CD4-positive, alpha-beta T cell (primary cell): ENCODE measurements around the gene TYR. TPM values are rescaled to one million over a fixed set of nuclear protein-coding genes. Genes with fewer than 3 reads are reported as not detected.
"Not testable (repeated sequence)": the region's sequence is repeated elsewhere in the genome, so short reads cannot be mapped to it uniquely, and the experiment has no call there.

Experiments
- ATAC-seq: fragments of 200-7000 bp; cut with Tn5 transposase; one replicate; pipeline ENCODE4 v1.10.0; 2022; ENCODE audit warnings: mild to moderate bottlenecking; ENCODE audit not compliant: poor library complexity
- CTCF ChIA-PET: fragments of 350-600 bp; sonication (Branson Sonifier 250); formaldehyde crosslinking; loops from one replicate; lab custom pipeline; 2021; ENCODE audit warnings: antibody characterized with exemption, inconsistent platforms; lab: Charles Lee
- POLR2A ChIA-PET: fragments of 350-600 bp; sonication (Branson Sonifier 250); formaldehyde crosslinking; loops from one replicate; lab custom pipeline; 2021; ENCODE audit warnings: antibody characterized with exemption, inconsistent platforms; lab: Charles Lee
- DNase-seq, 14 experiments: peaks; one replicate each; pipeline ENCODE4 v3.0.0-alpha.2; 2013 to 2020; ENCODE audit warnings: mixed read lengths in 2 of 14
- H3K27ac ChIP-seq, 2 donors: one replicate each; pipeline versions ENCODE4 v1.5.1 to v1.7.0; 2013; ENCODE audit warnings: low read length in 2 of 2, low read depth in 1 of 2, mild to moderate bottlenecking in 1 of 2
- H3K27me3 ChIP-seq, 2 experiments: 1 replicate in 1 of 2; 2 replicates in 1 of 2; pipeline versions ENCODE4 v1.6.1 to v1.7.0; 2013; ENCODE audit warnings: low read length in 2 of 2, control low read depth in 1 of 2, mild to moderate bottlenecking in 1 of 2, moderate library complexity in 1 of 2; ENCODE audit not compliant: insufficient read depth in 2 of 2, control insufficient read depth in 1 of 2
- H3K36me3 ChIP-seq: one replicate; pipeline ENCODE4 v1.6.1; 2013; ENCODE audit warnings: low read length, control low read depth; ENCODE audit not compliant: insufficient read depth
- H3K4me1 ChIP-seq: one replicate; pipeline ENCODE4 v1.6.1; 2013; ENCODE audit warnings: low read length, control low read depth; ENCODE audit not compliant: insufficient read depth
- H3K4me3 ChIP-seq: one replicate; pipeline ENCODE4 v1.5.1; 2013; ENCODE audit warnings: mild to moderate bottlenecking, low read length, moderate library complexity
- H3K9me3 ChIP-seq, 2 experiments: 1 replicate in 1 of 2; 2 replicates in 1 of 2; pipeline versions ENCODE4 v1.6.1 to v1.7.0; 2013; ENCODE audit warnings: low read length in 2 of 2, mild to moderate bottlenecking in 2 of 2, control low read depth in 1 of 2, moderate library complexity in 1 of 2; ENCODE audit not compliant: control insufficient read depth in 1 of 2, insufficient read depth in 1 of 2
- H3K27ac Mint-ChIP-seq: one replicate; pipeline ENCODE4 v1.8.0; 2020; ENCODE audit warnings: mixed read lengths
- H3K27me3 Mint-ChIP-seq: one replicate; pipeline ENCODE4 v1.8.0; 2021; ENCODE audit warnings: mixed read lengths
- H3K36me3 Mint-ChIP-seq: one replicate; pipeline ENCODE4 v1.8.0; 2021; ENCODE audit warnings: low read depth, mixed read lengths
- H3K4me1 Mint-ChIP-seq: one replicate; pipeline ENCODE4 v1.8.0; 2021; ENCODE audit warnings: low read depth, mixed read lengths
- H3K4me3 Mint-ChIP-seq: one replicate; pipeline ENCODE4 v1.8.0; 2020; ENCODE audit warnings: mild to moderate bottlenecking, mixed read lengths
- H3K9me3 Mint-ChIP-seq: one replicate; pipeline ENCODE4 v1.8.0; 2020; ENCODE audit warnings: mixed read lengths
- CTCF ChIP-seq: fragments of 200-600 bp; IDR thresholded peaks from one replicate; pipeline ENCODE4 v1.8.0; 2022; ENCODE audit warnings: antibody characterized with exemption, mild to moderate bottlenecking
- intact Hi-C, 2 experiments: fragments of 100-400 bp; cut with DNase I in 1 of 2; cut with micrococcal nuclease in 1 of 2; formaldehyde crosslinking; loops; one replicate each; pipeline versions ENCODE4 v1.15.1 to v1.9.0; 2023 to 2025; cut with DNase I, micrococcal nuclease
- total RNA-seq, 174 experiments: library from RNA in 2 of 174; stranded (reverse) in 2 of 174; gene quantifications; one replicate each; pipeline ENCODE4 v1.2.3 and lab custom pipeline; 2021 to 2026

The TYR gene
- total RNA-seq, 2 experiments from 2014 or later: not detected

- peaks cover 2% of the 10 kb centered on the region for H3K9me3 Mint-ChIP-seq
- H3K4me1 Mint-ChIP-seq: no peaks in the 10 kb centered on the region
- H3K27ac Mint-ChIP-seq: no peak overlapping the region
- no peak overlapping the region for H3K4me3 Mint-ChIP-seq
- no peak for TF ChIP-seq CTCF
- no peaks in the 10 kb centered on the region for H3K36me3 Mint-ChIP-seq
- CTCF ChIA-PET: no interaction called here
- H3K27me3 Mint-ChIP-seq: no peaks in the 10 kb centered on the region
- DNase-seq: no peak
- no peak for ATAC-seq
- intact Hi-C loops: no loop called here
- Histone ChIP-seq H3K4me3 (no peak overlapping the region), H3K27ac (no peak overlapping the region), H3K9me3 (no peaks in the 10 kb centered on the region), H3K27me3 (no peaks in the 10 kb centered on the region), H3K36me3 (no peaks in the 10 kb centered on the region), H3K4me1 (no peaks in the 10 kb centered on the region)
- POLR2A ChIA-PET: no interaction called here
Measured at GRCh38 chr11:89267660-89268302, 90.1 kb downstream of the TYR start.

DNA sequence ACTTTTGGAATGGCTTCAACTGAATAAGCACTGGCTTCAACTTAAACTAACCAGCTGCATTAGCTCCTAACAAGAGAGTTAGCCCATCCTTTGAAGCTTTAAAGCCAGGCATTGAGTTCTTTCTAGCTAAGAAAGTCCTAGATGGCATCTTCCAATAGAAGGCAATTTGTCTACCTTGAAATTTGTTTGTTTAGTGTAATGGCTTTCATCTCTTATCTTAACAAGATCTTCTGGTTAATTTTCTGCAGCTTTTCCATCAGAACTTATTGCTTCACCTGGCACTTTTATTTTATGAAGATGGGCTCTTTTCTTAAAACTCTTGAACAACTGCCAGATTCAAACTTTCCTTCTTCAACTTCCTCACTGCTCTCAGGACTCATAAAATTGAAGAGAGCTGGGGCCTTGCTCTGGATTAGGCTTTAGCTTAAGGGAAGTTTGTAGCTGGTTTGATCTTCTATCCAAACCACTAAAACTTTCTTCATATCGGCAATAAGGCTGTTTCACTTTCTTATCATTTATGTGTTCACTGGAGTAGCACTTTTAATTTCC is 94.9 kb downstream of the TYR start:
- DNase-seq: peak in 1 of 14 experiments; percentile 1
- intact Hi-C loops, H3K27me3 ChIP-seq, H3K9me3 ChIP-seq, H3K4me3 ChIP-seq, ATAC-seq, H3K27ac Mint-ChIP-seq, H3K36me3 Mint-ChIP-seq, H3K27me3 Mint-ChIP-seq, H3K9me3 Mint-ChIP-seq, H3K4me1 ChIP-seq, H3K27ac ChIP-seq, H3K36me3 ChIP-seq, H3K4me3 Mint-ChIP-seq, POLR2A ChIA-PET, H3K4me1 Mint-ChIP-seq: not testable (repeated sequence)
- CTCF ChIA-PET: interaction anchor here (0.6 kb wide), 1 partner anchor 295 kb away, joined by 3 read pairs; no protein-coding TSS in a partner anchor

GRCh38 chr11:89273220-89273619 is 95.5 kb downstream of the TYR start:
- H3K9me3 Mint-ChIP-seq, H3K4me3 ChIP-seq, H3K36me3 ChIP-seq, H3K4me1 Mint-ChIP-seq, intact Hi-C loops, ATAC-seq, POLR2A ChIA-PET, H3K27ac Mint-ChIP-seq, H3K9me3 ChIP-seq, H3K36me3 Mint-ChIP-seq, H3K27me3 Mint-ChIP-seq, H3K4me1 ChIP-seq, H3K27me3 ChIP-seq, H3K4me3 Mint-ChIP-seq, H3K27ac ChIP-seq: not testable (repeated sequence)
- CTCF ChIA-PET: interaction anchor here (0.6 kb wide), 1 partner anchor 295 kb away, joined by 3 read pairs; no protein-coding TSS in a partner anchor
- DNase-seq: peak in 1 of 14 experiments; percentile 1

GRCh38 chr11:89275966-89276365 is 98.3 kb downstream of the TYR start:
- no peaks in the 10 kb centered on the region for H3K27me3 ChIP-seq
- CTCF ChIA-PET: no interaction called here
- H3K27ac Mint-ChIP-seq: no peak overlapping the region
- ATAC-seq (no peak), DNase-seq (no peak)
- POLR2A ChIA-PET: no interaction called here
- H3K4me1 Mint-ChIP-seq: no peaks in the 10 kb centered on the region
- no peak overlapping the region for H3K4me3 ChIP-seq
- no peaks in the 10 kb centered on the region for H3K9me3 ChIP-seq
- TF ChIP-seq CTCF: no peak
- H3K27me3 Mint-ChIP-seq: no peaks in the 10 kb centered on the region
- no peaks in the 10 kb centered on the region for H3K9me3 Mint-ChIP-seq
- no peaks in the 10 kb centered on the region for H3K4me1 ChIP-seq
- H3K36me3 ChIP-seq: no peaks in the 10 kb centered on the region
- intact Hi-C loops: no loop called here
- H3K27ac ChIP-seq: no peak overlapping the region
- H3K36me3 Mint-ChIP-seq: no peaks in the 10 kb centered on the region
- H3K4me3 Mint-ChIP-seq: no peak overlapping the region
